Stimulated activated CD8-positive, alpha-beta memory T cell treated with anti-CD3 and anti-CD28 coated beads, Interleukin-2, amount 100 ng/mL, for 48 hours (primary cell): ENCODE measurements around the gene IP6K3.

ENCODE experiments used
- DNase-seq, 2 donors: peaks; one replicate each; pipeline ENCODE4 v3.0.0-alpha.2; 2020; ENCODE audit warnings: low read depth in 2 of 2

IP6K3 gene

GRCh38 chr6:33673851-33674250 lies 72.9 kb downstream of the IP6K3 start:
- DNase-seq, result no peak

DNA sequence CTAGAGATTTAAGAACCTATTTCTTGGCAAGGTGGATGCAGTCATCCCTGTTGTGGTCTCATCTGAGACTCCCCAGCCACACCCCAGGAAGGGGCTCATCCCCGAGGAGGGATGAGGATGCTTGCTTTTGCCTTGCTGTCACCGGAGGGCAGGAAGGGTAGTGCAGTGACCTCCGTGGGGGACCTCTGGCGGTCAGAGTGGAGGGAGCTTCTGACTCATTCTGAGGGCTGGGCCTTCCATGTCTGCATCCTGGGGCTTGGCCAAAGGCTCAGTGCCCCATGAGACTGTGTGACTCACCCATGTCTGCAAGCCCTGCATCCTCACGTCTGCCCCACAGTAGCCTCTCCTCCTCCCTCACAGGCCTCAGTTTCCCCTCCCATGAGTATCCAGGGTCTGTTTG lies 73.9 kb downstream of the IP6K3 start:
- no peak for DNase-seq

DNA sequence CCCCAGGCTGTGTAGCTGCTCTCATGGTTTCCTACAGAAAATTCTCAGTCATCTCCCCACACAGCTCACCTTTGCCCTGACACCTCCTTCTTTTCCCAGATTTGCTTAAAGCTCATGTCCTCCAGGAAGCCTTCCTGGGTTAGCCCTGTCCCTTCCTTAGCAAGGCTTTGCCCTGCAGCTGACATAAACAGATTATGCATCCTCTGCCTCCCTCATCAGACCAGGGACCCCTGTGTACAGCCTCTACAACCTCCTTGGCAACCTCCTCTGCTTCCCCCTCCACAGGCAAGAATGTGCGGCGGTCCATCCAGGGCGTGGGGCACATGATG lies 75.0 kb downstream of the IP6K3 start:
- no peak for DNase-seq
